GM13976 (cell line): ENCODE results near the gene GPSM1.

Source experiments
- DNase-seq: peaks from one replicate; pipeline ENCODE4 v3.0.0; 2012; ENCODE audit warnings: low spot score
- CTCF ChIP-seq: IDR thresholded peaks from 2 replicates; pipeline ENCODE4 v1.5.1; 2012; ENCODE audit warnings: borderline replicate concordance, mild to moderate bottlenecking; ENCODE audit not compliant: insufficient read depth; ENCODE audit errors: extremely low read depth, missing control alignments, control extremely low read depth
- in situ Hi-C: fragments of 300-500 bp; cut with MboI; formaldehyde crosslinking; loops from one replicate; pipeline ENCODE4 v1.12.0; 2022; ENCODE audit warnings: low sequenced_read_pairs, mixed read lengths, inconsistent platforms; ENCODE audit not compliant: unreplicated experiment

The GPSM1 gene

GRCh38 chr9:136336881-136337280 lies 9.5 kb downstream of the GPSM1 start:
- in situ Hi-C loops, result no loop called here

GRCh38 chr9:136337416-136338395 lies 10.4 kb downstream of the GPSM1 start:
- TF ChIP-seq CTCF, result no peak
- in situ Hi-C loops, result no loop called here
- DNase-seq, result no peak

More at GRCh38 chr9:136336881-136337280, 9.5 kb downstream of the GPSM1 start:
- DNase-seq, result no peak
- TF ChIP-seq CTCF, result no peak

- no peak for TF ChIP-seq CTCF
- DNase-seq, result no peak
- in situ Hi-C loops, result no loop called here
These were observed 11.2 kb downstream of the GPSM1 start for GRCh38 chr9:136338511-136338910.

GRCh38 chr9:136339173-136339957 lies 12.0 kb downstream of the GPSM1 start:
- in situ Hi-C loops, result no loop called here
- DNase-seq, result peak; percentile 89
- peak; percentile 86 for TF ChIP-seq CTCF

- in situ Hi-C loops, result no loop called here
- TF ChIP-seq CTCF, result no peak
- DNase-seq, result no peak
These were observed 12.6 kb downstream of the GPSM1 start for GRCh38 chr9:136339958-136340310.

- DNase-seq, result no peak
- no peak for TF ChIP-seq CTCF
- in situ Hi-C loops, result no loop called here
These were observed 13.2 kb downstream of the GPSM1 start for GRCh38 chr9:136340356-136341041.
